HCT116 (cell line): ENCODE results near the gene NDUFAF2. TPM values are rescaled to one million over a fixed set of nuclear protein-coding genes. Genes with fewer than 3 reads are reported as not detected.

ENCODE experiments used
- ATAC-seq: fragments of 200-7000 bp; cut with Tn5 transposase; 2 replicates; pipeline ENCODE4 v1.9.1; 2020; ENCODE audit warnings: mild to moderate bottlenecking, moderate library complexity
- BruUV-seq: library from RNA; stranded (reverse); fragments of 400-500 nt; replicated peaks from 2 replicates; lab custom pipeline; 2021; lab: Mats Ljungman, UMichigan
- CTCF ChIA-PET: fragments of 300-600 bp; sonication (Branson Sonifier 250); formaldehyde crosslinking; loops from one replicate; lab custom pipeline; 2021; ENCODE audit warnings: antibody characterized with exemption; lab: Charles Lee
- POLR2A ChIA-PET: fragments of 300-600, 350-600 bp; sonication (Branson Sonifier 250); formaldehyde crosslinking; loops from one replicate; lab custom pipeline; 2021; ENCODE audit warnings: antibody characterized with exemption; lab: Charles Lee
- RAD21 ChIA-PET, 2 experiments: fragments of 300-600 bp; sonication (Branson Sonifier 250); formaldehyde crosslinking; loops; one replicate each; lab custom pipeline; 2023; ENCODE audit warnings: low total read pairs in 2 of 2; ENCODE audit not compliant: uncharacterized antibody in 2 of 2, unreplicated experiment in 2 of 2, low non-redundant PET in 1 of 2; lab: Charles Lee
- DNase-seq: peaks from one replicate; pipeline ENCODE4 v3.0.0-alpha.2; 2010; ENCODE audit warnings: low read depth, low spot score
- H2AFZ ChIP-seq: fragments of 200-600 bp; shearing (Covaris generic), sonication (generic); 2 replicates; pipeline ENCODE4 v1.6.1; 2017; ENCODE audit warnings: low read depth, mixed run types, mixed read lengths, antibody characterized with exemption, low read length; ENCODE audit not compliant: poor library complexity, severe bottlenecking
- H3K27ac ChIP-seq: 2 replicates; pipeline ENCODE4 v1.5.1; 2012; ENCODE audit warnings: low read depth, low read length
- H3K27me3 ChIP-seq: fragments of 200-600 bp; sonication (generic); 2 replicates; pipeline ENCODE4 v1.6.1; 2016; ENCODE audit warnings: mixed run types, low read length, mixed read lengths; ENCODE audit not compliant: insufficient read depth
- H3K36me3 ChIP-seq, 2 experiments: fragments of 200-500 bp in 1 of 2; fragments of 200-600 bp in 1 of 2; sonication (Bioruptor generic) in 1 of 2; sonication (generic) in 1 of 2; 2 replicates each; pipeline versions ENCODE4 v1.5.1 to v1.6.1; 2014 to 2016; ENCODE audit warnings: low read length in 2 of 2, inconsistent platforms in 1 of 2, mixed read lengths in 1 of 2, mixed run types in 1 of 2; ENCODE audit not compliant: insufficient read depth in 2 of 2, control insufficient read depth in 1 of 2
- H3K4me1 ChIP-seq, 2 experiments: fragments of 200-600 bp in 1 of 2; sonication (generic) in 1 of 2; 2 replicates each; pipeline versions ENCODE4 v1.5.1 to v1.6.1; 2012 to 2017; ENCODE audit warnings: low read length in 2 of 2, inconsistent platforms in 1 of 2, mild to moderate bottlenecking in 1 of 2, mixed read lengths in 1 of 2, mixed run types in 1 of 2, moderate library complexity in 1 of 2; ENCODE audit not compliant: insufficient read depth in 2 of 2, control insufficient read depth in 1 of 2
- H3K4me2 ChIP-seq: fragments of 200-600 bp; sonication (generic); 2 replicates; pipeline ENCODE4 v1.6.1; 2017; ENCODE audit warnings: mixed run types, low read length, mixed read lengths
- H3K4me3 ChIP-seq, 2 experiments: fragments of 200-600 bp in 1 of 2; sonication (generic) in 1 of 2; replicated peaks in 1 of 2; 2 replicates each; pipeline ENCODE4 v1.5.1; 2011 to 2016; ENCODE audit warnings: low read length in 2 of 2, control low read depth in 1 of 2, low read depth in 1 of 2, mild to moderate bottlenecking in 1 of 2, mixed read lengths in 1 of 2, mixed run types in 1 of 2
- H3K79me2 ChIP-seq: fragments of 200-600 bp; sonication (generic); 2 replicates; pipeline ENCODE4 v1.6.1; 2017; ENCODE audit warnings: mild to moderate bottlenecking, mixed run types, low read length, moderate library complexity, mixed read lengths; ENCODE audit not compliant: insufficient read depth
- H3K9ac ChIP-seq: fragments of 200-600 bp; sonication (generic); 2 replicates; pipeline ENCODE4 v1.6.1; 2016; ENCODE audit warnings: low read length, mixed read lengths
- H3K9me2 ChIP-seq: fragments of 200-600 bp; sonication (generic), shearing (Covaris generic); 2 replicates; pipeline ENCODE4 v1.6.1; 2017; ENCODE audit warnings: mixed run types, mild to moderate bottlenecking, moderate library complexity; ENCODE audit not compliant: insufficient read depth
- H3K9me3 ChIP-seq, 2 experiments: fragments of 200-500 bp in 1 of 2; fragments of 200-600 bp in 1 of 2; sonication (Bioruptor generic) in 1 of 2; sonication (generic) in 1 of 2; 2 replicates each; pipeline ENCODE4 v1.6.1; 2014 to 2017; ENCODE audit warnings: low read length in 2 of 2, mixed read lengths in 2 of 2, inconsistent platforms in 1 of 2, low read depth in 1 of 2, mild to moderate bottlenecking in 1 of 2, mixed run types in 1 of 2, moderate library complexity in 1 of 2; ENCODE audit not compliant: control insufficient read depth in 1 of 2, insufficient read depth in 1 of 2
- H4K20me1 ChIP-seq: fragments of 200-600 bp; sonication (generic), shearing (Covaris generic); 2 replicates; pipeline ENCODE4 v1.6.1; 2017; ENCODE audit warnings: mixed run types, mild to moderate bottlenecking, moderate library complexity; ENCODE audit not compliant: insufficient read depth
- CBX3 ChIP-seq: IDR thresholded peaks from 2 replicates; pipeline ENCODE4 v1.6.1; 2012; ENCODE audit warnings: low read depth
- CEBPB ChIP-seq: IDR thresholded peaks from 2 replicates; pipeline ENCODE4 v1.6.1; 2012; ENCODE audit warnings: low read depth
- CTCF ChIP-seq, 3 experiments: fragments of 200-600 bp in 1 of 3; sonication (generic) in 1 of 3; IDR thresholded peaks in 2 of 3; conservative IDR thresholded peaks in 1 of 3; 2 replicates each; pipeline ENCODE4 v1.5.1; 2012 to 2017; ENCODE audit warnings: low read depth in 2 of 3, low read length in 2 of 3, antibody characterized with exemption in 1 of 3, borderline replicate concordance in 1 of 3, control low read depth in 1 of 3, mild to moderate bottlenecking in 1 of 3, mixed read lengths in 1 of 3, mixed run types in 1 of 3, moderate library complexity in 1 of 3; ENCODE audit not compliant: insufficient read depth in 1 of 3
- EGR1 ChIP-seq: IDR thresholded peaks from 2 replicates; pipeline ENCODE4 v1.6.1; 2012; ENCODE audit warnings: low read depth
- ELF1 ChIP-seq: IDR thresholded peaks from 2 replicates; pipeline ENCODE4 v1.6.1; 2012; ENCODE audit warnings: low read depth, borderline replicate concordance
- EZH2 ChIP-seq: fragments of 200-600 bp; sonication (generic); IDR thresholded peaks from 2 replicates; pipeline ENCODE4 v1.6.1; 2017; ENCODE audit warnings: antibody characterized with exemption, mixed run types
- EZH2phosphoT487 ChIP-seq: fragments of 200-600 bp; IDR thresholded peaks from 2 replicates; pipeline ENCODE4 v1.6.1; 2018; ENCODE audit warnings: antibody characterized with exemption, borderline replicate concordance
- JUND ChIP-seq: IDR thresholded peaks from 2 replicates; pipeline ENCODE4 v1.6.1; 2012
- MAX ChIP-seq: IDR thresholded peaks from 2 replicates; pipeline ENCODE4 v1.6.1; 2012
- YY1 ChIP-seq: IDR thresholded peaks from 2 replicates; pipeline ENCODE4 v1.6.1; 2011; ENCODE audit warnings: low read length, low read depth, moderate library complexity, mild to moderate bottlenecking; ENCODE audit not compliant: insufficient replicate concordance; ENCODE audit errors: extremely low read depth
- ZNF274 ChIP-seq: fragments of 200-500 bp; sonication (Bioruptor generic); IDR thresholded peaks from 2 replicates; pipeline ENCODE4 v1.6.1; 2014; ENCODE audit warnings: mild to moderate bottlenecking, low read depth, low read length, inconsistent platforms
- intact Hi-C: fragments of 100-400 bp; cut with micrococcal nuclease; formaldehyde crosslinking; loops from 2 replicates; pipeline ENCODE4 v1.10.0; 2022
- total RNA-seq: library from RNA; stranded (reverse); gene quantifications from one replicate; pipeline ENCODE4 v1.2.1, GENCODE V29; 2021; ENCODE audit not compliant: unreplicated experiment
- TF ChIP-seq, protein P1 (sequence below): IDR thresholded peaks from 2 replicates; pipeline ENCODE4 v1.6.1; 2012; ENCODE audit warnings: low read depth
- TF ChIP-seq, protein P2 (sequence below): IDR thresholded peaks from 2 replicates; pipeline ENCODE4 v1.6.1; 2012

The NDUFAF2 gene
- total RNA-seq, 1 experiment from 2014 or later, result 36.9 TPM

DNA sequence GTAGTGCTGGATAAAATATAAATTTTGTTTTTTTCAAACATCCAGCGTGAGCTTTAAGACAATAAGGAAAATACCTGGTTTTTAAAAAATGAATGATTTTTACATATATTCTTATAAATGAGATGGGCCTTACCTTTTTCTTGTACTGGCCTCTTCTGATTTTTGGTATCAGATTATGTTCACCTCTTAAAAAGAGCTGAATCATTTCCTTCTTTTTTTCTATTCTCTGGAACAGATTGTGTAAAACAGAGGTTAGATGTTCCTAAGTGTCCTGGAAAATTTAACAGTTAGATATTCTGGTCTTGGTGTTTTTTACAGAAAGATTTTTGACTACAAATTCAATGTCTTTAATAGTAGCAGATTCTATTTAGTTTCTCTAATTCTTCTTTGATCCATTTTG, 74.6 kb downstream of the NDUFAF2 start:
- Histone ChIP-seq H3K27ac (no peak overlapping the region), H3K4me1 (peaks cover 5 to 6% of the 10 kb centered on the region in 2 experiments; a peak in 2 of 4 replicates), H4K20me1 (no peaks in the 10 kb centered on the region), H3K9ac (no peak overlapping the region), H3K36me3 (no peaks in the 10 kb centered on the region), H3K79me2 (peaks cover 7% of the 10 kb centered on the region; the same call in 1 of the 2 replicates), H3K9me2 (no peaks in the 10 kb centered on the region), H2AFZ (no peak overlapping the region), H3K4me2 (no peak overlapping the region), H3K9me3 (no peaks in the 10 kb centered on the region), H3K4me3 (no peak overlapping the region), H3K27me3 (no peaks in the 10 kb centered on the region)
- no peak for DNase-seq
- ChIA-PET CTCF (no interaction called here), RAD21 (no interaction called here), POLR2A (no interaction called here)
- no peak for ATAC-seq
- BruUV-seq, result no TSS peak
- TF ChIP-seq EZH2phosphoT487, result no peak
- TF ChIP-seq CEBPB, result no peak
- TF ChIP-seq, protein P1, sequence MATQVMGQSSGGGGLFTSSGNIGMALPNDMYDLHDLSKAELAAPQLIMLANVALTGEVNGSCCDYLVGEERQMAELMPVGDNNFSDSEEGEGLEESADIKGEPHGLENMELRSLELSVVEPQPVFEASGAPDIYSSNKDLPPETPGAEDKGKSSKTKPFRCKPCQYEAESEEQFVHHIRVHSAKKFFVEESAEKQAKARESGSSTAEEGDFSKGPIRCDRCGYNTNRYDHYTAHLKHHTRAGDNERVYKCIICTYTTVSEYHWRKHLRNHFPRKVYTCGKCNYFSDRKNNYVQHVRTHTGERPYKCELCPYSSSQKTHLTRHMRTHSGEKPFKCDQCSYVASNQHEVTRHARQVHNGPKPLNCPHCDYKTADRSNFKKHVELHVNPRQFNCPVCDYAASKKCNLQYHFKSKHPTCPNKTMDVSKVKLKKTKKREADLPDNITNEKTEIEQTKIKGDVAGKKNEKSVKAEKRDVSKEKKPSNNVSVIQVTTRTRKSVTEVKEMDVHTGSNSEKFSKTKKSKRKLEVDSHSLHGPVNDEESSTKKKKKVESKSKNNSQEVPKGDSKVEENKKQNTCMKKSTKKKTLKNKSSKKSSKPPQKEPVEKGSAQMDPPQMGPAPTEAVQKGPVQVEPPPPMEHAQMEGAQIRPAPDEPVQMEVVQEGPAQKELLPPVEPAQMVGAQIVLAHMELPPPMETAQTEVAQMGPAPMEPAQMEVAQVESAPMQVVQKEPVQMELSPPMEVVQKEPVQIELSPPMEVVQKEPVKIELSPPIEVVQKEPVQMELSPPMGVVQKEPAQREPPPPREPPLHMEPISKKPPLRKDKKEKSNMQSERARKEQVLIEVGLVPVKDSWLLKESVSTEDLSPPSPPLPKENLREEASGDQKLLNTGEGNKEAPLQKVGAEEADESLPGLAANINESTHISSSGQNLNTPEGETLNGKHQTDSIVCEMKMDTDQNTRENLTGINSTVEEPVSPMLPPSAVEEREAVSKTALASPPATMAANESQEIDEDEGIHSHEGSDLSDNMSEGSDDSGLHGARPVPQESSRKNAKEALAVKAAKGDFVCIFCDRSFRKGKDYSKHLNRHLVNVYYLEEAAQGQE, result no peak
- no peak for TF ChIP-seq ZNF274
- no peak for TF ChIP-seq JUND
- no peak for TF ChIP-seq EZH2
- TF ChIP-seq MAX, result no peak
- intact Hi-C loops, result no loop called here

- H3K9ac ChIP-seq, result no peak overlapping the region
- POLR2A ChIA-PET, result no interaction called here
- TF ChIP-seq YY1 (no peak), CTCF (IDR thresholded peaks at IDR 0.05 in 2 of 3, conservative IDR thresholded peaks at IDR 0.05 in 1 of 3; ENCODE audit: borderline replicate concordance in 1 of 3, insufficient read depth in 1 of 3, low read depth in 2 of 3, low read length in 2 of 3) (no peak), CBX3 (no peak), ELF1 (no peak), EGR1 (no peak)
- TF ChIP-seq, protein P2, sequence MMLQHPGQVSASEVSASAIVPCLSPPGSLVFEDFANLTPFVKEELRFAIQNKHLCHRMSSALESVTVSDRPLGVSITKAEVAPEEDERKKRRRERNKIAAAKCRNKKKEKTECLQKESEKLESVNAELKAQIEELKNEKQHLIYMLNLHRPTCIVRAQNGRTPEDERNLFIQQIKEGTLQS, result no peak
- no peak overlapping the region for H2AFZ ChIP-seq
- no peak overlapping the region for H3K27ac ChIP-seq
- peaks cover 5 to 6% of the 10 kb centered on the region in 2 experiments; a peak in 2 of 4 replicates for H3K4me1 ChIP-seq
- H3K36me3 ChIP-seq, result no peaks in the 10 kb centered on the region
- no TSS peak for BruUV-seq
- no peaks in the 10 kb centered on the region for H3K27me3 ChIP-seq
- CTCF ChIA-PET, result no interaction called here
- RAD21 ChIA-PET, result no interaction called here
- DNase-seq (no peak), ATAC-seq (no peak)
- no peak overlapping the region for H3K4me3 ChIP-seq
- no peaks in the 10 kb centered on the region for H3K9me3 ChIP-seq
- H3K9me2 ChIP-seq, result no peaks in the 10 kb centered on the region
- no peak overlapping the region for H3K4me2 ChIP-seq
- H3K79me2 ChIP-seq, result peaks cover 7% of the 10 kb centered on the region; the same call in 1 of the 2 replicates
- no peaks in the 10 kb centered on the region for H4K20me1 ChIP-seq
- intact Hi-C loops, result no loop called here
Measured at GRCh38 chr5:61020415-61020814, 75.4 kb downstream of the NDUFAF2 start.
